Ishikawa (cell line): ENCODE data around the gene KIF6.

Source experiments
- CEBPB ChIP-seq: IDR thresholded peaks from 2 replicates; pipeline ENCODE4 v1.6.1; 2012
- CREB1 ChIP-seq: IDR thresholded peaks from 2 replicates; pipeline ENCODE4 v1.6.1; 2012; ENCODE audit warnings: low read depth
- EGR1 ChIP-seq: IDR thresholded peaks from 2 replicates; pipeline ENCODE4 v1.6.1; 2012
- EP300 ChIP-seq: IDR thresholded peaks from 2 replicates; pipeline ENCODE4 v1.6.1; 2012; ENCODE audit warnings: borderline replicate concordance
- FOXM1 ChIP-seq: IDR thresholded peaks from 2 replicates; pipeline ENCODE4 v1.6.1; 2012; ENCODE audit warnings: low read depth, borderline replicate concordance
- MAX ChIP-seq: IDR thresholded peaks from 2 replicates; pipeline ENCODE4 v1.6.1; 2012
- NFIC ChIP-seq: IDR thresholded peaks from 2 replicates; pipeline ENCODE4 v1.6.1; 2012
- RAD21 ChIP-seq: IDR thresholded peaks from 2 replicates; pipeline ENCODE4 v1.6.1; 2012; ENCODE audit warnings: low read depth
- TAF1 ChIP-seq: IDR thresholded peaks from 2 replicates; pipeline ENCODE4 v1.6.1; 2012; ENCODE audit warnings: low read depth, mild to moderate bottlenecking
- TCF12 ChIP-seq: IDR thresholded peaks from 2 replicates; pipeline ENCODE4 v1.6.1; 2012; ENCODE audit warnings: low read depth
- TEAD4 ChIP-seq: IDR thresholded peaks from 2 replicates; pipeline ENCODE4 v1.6.1; 2012
- USF1 ChIP-seq: IDR thresholded peaks from 2 replicates; pipeline ENCODE4 v1.6.1; 2012
- YY1 ChIP-seq: IDR thresholded peaks from 2 replicates; pipeline ENCODE4 v1.6.1; 2012; ENCODE audit warnings: low read depth
- ZBTB7A ChIP-seq: IDR thresholded peaks from 2 replicates; pipeline ENCODE4 v1.6.1; 2012; ENCODE audit warnings: low read depth
- TF ChIP-seq, protein P1 (sequence below): IDR thresholded peaks from 2 replicates; pipeline ENCODE4 v1.6.1; 2012; ENCODE audit warnings: low read depth, mild to moderate bottlenecking

The KIF6 gene

DNA sequence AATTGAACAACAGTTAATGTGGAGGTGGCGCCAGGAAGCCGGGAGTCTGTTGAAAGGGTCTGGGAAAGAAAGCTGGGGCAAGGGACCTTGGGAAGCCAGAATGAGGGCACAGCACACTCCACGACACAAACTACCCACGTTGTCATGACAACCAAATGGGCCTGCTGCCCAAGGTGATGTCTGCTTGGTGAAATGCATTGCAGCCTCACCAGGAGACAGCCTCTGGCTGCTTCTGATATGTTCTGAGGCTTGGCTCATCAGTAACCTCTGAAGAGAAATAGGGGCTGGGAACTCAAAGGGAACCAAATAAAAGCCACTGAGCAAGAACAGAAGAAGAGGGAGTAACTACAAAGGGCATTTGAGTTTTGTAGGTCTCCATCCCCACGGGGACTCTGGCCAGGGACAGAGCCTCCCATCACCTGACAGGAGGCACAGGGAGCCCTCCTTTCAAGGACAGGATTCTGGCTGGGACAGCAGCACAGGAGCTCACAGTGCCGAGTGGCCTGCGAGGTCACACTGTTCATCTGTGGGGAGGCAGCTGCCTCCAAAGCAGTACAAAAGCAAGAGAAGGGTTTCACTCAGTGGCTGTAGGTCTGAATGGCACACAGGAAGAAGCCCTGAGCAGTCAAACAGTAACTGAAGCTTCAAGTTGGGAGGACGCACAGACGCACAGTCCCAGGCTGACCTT lies 358.1 kb downstream of the KIF6 start:
- no peak for TF ChIP-seq ZBTB7A
- no peak for TF ChIP-seq CEBPB
- TF ChIP-seq EGR1: no peak
- no peak for TF ChIP-seq TCF12
- no peak for TF ChIP-seq USF1
- no peak for TF ChIP-seq EP300
- no peak for TF ChIP-seq MAX
- no peak for TF ChIP-seq YY1
- TF ChIP-seq CREB1: no peak
- no peak for TF ChIP-seq FOXM1
- no peak for TF ChIP-seq NFIC
- TF ChIP-seq RAD21: no peak
- no peak for TF ChIP-seq TEAD4
- TF ChIP-seq, protein P1, sequence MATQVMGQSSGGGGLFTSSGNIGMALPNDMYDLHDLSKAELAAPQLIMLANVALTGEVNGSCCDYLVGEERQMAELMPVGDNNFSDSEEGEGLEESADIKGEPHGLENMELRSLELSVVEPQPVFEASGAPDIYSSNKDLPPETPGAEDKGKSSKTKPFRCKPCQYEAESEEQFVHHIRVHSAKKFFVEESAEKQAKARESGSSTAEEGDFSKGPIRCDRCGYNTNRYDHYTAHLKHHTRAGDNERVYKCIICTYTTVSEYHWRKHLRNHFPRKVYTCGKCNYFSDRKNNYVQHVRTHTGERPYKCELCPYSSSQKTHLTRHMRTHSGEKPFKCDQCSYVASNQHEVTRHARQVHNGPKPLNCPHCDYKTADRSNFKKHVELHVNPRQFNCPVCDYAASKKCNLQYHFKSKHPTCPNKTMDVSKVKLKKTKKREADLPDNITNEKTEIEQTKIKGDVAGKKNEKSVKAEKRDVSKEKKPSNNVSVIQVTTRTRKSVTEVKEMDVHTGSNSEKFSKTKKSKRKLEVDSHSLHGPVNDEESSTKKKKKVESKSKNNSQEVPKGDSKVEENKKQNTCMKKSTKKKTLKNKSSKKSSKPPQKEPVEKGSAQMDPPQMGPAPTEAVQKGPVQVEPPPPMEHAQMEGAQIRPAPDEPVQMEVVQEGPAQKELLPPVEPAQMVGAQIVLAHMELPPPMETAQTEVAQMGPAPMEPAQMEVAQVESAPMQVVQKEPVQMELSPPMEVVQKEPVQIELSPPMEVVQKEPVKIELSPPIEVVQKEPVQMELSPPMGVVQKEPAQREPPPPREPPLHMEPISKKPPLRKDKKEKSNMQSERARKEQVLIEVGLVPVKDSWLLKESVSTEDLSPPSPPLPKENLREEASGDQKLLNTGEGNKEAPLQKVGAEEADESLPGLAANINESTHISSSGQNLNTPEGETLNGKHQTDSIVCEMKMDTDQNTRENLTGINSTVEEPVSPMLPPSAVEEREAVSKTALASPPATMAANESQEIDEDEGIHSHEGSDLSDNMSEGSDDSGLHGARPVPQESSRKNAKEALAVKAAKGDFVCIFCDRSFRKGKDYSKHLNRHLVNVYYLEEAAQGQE: no peak

DNA sequence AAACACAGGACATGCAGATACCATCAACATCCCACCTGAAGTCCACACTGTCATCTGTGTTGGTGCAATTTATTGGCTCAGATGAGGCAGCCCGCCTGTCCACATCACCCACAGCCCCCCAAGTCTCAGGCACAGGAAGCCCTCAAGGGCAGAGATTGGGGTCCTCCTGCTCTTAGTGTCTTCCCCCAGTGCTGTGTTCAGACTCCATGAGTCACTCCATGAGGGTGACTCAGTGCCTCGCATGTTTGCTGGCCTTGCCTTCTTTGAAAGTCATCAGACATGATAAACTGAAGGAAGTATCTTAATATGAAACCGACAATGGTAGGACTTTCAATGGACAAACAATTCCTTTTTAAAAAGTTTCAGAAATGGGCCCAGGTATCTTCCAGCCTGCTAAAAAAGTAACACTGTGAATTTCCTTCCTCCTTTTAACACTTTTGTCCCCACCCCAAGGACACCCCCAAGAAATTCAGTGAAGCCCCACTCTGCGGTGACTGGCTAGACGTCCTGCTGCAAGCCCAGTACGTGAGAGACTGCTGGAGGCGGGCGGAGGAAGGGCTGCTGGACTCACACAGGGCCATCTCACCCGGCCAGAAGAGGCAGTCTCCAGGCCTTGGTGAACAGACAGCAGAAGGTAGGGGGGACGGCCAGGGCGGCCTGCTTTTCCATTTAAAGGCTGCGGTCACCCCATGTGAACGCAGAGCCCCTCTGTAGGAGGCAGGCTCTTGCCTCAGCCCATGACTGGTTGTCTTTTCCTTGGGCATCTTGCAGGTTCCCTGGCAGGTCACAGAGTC lies 359.7 kb downstream of the KIF6 start:
- no peak for TF ChIP-seq RAD21
- no peak for TF ChIP-seq FOXM1
- TF ChIP-seq MAX: no peak
- TF ChIP-seq EP300: no peak
- no peak for TF ChIP-seq CREB1
- no peak for TF ChIP-seq EGR1
- TF ChIP-seq YY1: no peak
- no peak for TF ChIP-seq CEBPB
- no peak for TF ChIP-seq NFIC
- no peak for TF ChIP-seq TCF12
- no peak for TF ChIP-seq USF1
- no peak for TF ChIP-seq TAF1
- TF ChIP-seq, protein P1: no peak

DNA sequence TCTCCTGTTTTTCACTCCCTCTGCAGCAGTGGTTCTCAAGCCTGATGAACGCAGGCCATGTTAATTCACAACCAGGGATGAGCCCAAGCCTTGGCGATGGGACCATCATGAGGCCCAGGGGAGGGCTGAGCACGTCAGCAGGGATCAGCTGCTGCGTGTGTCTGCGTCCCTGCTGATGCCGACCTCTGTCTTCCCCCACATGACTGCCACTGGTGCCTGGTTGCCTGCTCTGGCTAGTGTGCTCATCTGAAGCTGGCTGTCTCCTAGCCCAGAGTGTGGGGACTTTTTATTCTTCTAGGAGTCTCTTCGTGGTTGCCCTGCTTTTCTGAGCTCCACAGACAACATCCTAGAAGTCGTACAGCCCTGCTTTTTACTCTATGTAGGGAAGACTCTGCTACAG lies 361.9 kb downstream of the KIF6 start:
- TF ChIP-seq CEBPB (no peak), EGR1 (no peak)

DNA sequence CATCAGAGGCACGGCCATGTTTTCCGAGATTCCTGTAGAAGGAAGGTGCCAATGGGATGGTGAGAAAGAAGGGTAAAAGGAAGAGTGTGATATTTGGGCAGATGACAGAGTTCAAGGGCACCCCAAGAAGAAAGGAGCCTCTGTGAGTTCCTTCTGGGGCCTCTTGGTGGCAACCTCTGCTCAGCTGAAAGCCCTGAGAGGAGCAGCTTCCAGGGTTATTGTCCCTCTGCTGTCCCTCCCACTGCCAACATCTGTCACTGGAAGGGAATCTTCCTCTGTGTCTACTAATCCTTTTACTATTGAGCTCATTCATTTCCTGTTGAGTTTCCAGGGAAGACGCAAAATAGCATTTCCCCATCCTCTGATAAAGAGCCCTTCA lies 362.7 kb downstream of the KIF6 start:
- TF ChIP-seq RAD21 (peak; percentile 38; the same call in 1 of the 2 replicates), ZBTB7A (no peak)

GRCh38 chr6:39361657-39362486 lies 363.3 kb downstream of the KIF6 start:
- TF ChIP-seq RAD21: peak; percentile 91
- no peak for TF ChIP-seq TAF1
- TF ChIP-seq FOXM1: no peak

- TF ChIP-seq EGR1 (no peak), TAF1 (no peak), NFIC (no peak), RAD21 (no peak), FOXM1 (no peak), USF1 (no peak), EP300 (no peak)
- TF ChIP-seq, protein P1: no peak
Measured at GRCh38 chr6:39360378-39360777, 364.8 kb downstream of the KIF6 start.
